ENCODE data around the gene IL1RAP. TPM values are rescaled to one million over a fixed set of nuclear protein-coding genes. Genes with fewer than 3 reads are reported as not detected.

The IL1RAP gene
- total and polyA plus RNA-seq, 2 experiments from 2014 or later = 3.6 to 5.0 TPM

DNA sequence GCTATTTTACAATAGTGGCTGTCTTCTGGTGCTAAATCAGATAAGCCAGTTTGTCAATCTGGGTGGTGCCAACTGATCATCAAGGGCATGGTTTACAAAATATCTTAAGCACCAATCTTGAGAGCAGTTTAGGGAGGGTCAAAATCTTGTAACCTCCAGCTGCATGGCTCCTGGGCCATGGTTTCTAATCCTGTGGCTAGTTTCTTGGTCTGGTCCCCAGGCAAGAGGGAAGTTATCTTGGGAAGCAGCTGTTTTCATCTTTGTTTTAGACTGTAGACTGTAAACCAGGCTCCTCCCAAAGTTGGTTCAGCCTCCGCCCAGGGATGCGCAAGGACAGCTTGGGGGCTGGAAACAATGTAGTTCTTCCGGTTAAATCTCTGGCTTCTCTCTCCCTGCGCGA, 166.8 kb downstream of the IL1RAP start:
- Histone ChIP-seq H3K4me3 (no peak overlapping the region), H4K20me1 (replicated peaks; ENCODE audit: insufficient read depth) (no peaks in the 10 kb centered on the region), H3K9me2 (ENCODE audit: insufficient read depth) (no peaks in the 10 kb centered on the region), H3K79me2 (replicated peaks; ENCODE audit: insufficient read depth) (no peaks in the 10 kb centered on the region), H3K27me3 (ENCODE audit: insufficient read depth) (no peaks in the 10 kb centered on the region), H3K36me3 (ENCODE audit: insufficient read depth) (no peaks in the 10 kb centered on the region), H3K27ac (ENCODE audit: low read depth) (no peak overlapping the region), H3K4me2 (no peak overlapping the region), H3K4me1 (ENCODE audit: insufficient read depth) (peaks cover 4% of the 10 kb centered on the region; the same call in 1 of the 2 replicates), H2AFZ (peak overlapping the region; percentile 79), H3F3A (replicated peaks; ENCODE audit: low read depth) (no peaks in the 10 kb centered on the region)
- no peak overlapping the region for H3K4me3 Mint-ChIP-seq
- no peak for ATAC-seq
- no peaks in the 10 kb centered on the region; the same call in 2 of the 3 replicates for H3K4me1 Mint-ChIP-seq
- no peaks in the 10 kb centered on the region for H3K27me3 Mint-ChIP-seq (ENCODE audit: insufficient read depth, low read depth, poor library complexity)
- H3K27ac Mint-ChIP-seq = no peak overlapping the region
- peaks cover 10% of the 10 kb centered on the region for H3K9me3 Mint-ChIP-seq
- TF ChIP-seq STAT1 (IDR thresholded peaks at IDR 0.05; ENCODE audit: unreplicated experiment) (no peak), REST (IDR thresholded peaks at IDR 0.05; ENCODE audit: unreplicated experiment) (no peak), EZH2 (IDR thresholded peaks at IDR 0.05; ENCODE audit: low read depth, unreplicated experiment) (no peak), ETS1 (IDR thresholded peaks at IDR 0.05) (no peak)
- TF ChIP-seq, protein P1, sequence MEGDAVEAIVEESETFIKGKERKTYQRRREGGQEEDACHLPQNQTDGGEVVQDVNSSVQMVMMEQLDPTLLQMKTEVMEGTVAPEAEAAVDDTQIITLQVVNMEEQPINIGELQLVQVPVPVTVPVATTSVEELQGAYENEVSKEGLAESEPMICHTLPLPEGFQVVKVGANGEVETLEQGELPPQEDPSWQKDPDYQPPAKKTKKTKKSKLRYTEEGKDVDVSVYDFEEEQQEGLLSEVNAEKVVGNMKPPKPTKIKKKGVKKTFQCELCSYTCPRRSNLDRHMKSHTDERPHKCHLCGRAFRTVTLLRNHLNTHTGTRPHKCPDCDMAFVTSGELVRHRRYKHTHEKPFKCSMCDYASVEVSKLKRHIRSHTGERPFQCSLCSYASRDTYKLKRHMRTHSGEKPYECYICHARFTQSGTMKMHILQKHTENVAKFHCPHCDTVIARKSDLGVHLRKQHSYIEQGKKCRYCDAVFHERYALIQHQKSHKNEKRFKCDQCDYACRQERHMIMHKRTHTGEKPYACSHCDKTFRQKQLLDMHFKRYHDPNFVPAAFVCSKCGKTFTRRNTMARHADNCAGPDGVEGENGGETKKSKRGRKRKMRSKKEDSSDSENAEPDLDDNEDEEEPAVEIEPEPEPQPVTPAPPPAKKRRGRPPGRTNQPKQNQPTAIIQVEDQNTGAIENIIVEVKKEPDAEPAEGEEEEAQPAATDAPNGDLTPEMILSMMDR (conservative IDR thresholded peaks at IDR 0.05; ENCODE audit: low read depth in 2 of 2) = no peak
- H3K36me3 Mint-ChIP-seq (ENCODE audit: low read depth) = peaks cover 6% of the 10 kb centered on the region; the same call in 2 of the 3 replicates
- no peak for DNase-seq (ENCODE audit: low spot score)

- H3K27me3 ChIP-seq (ENCODE audit: insufficient read depth) = no peaks in the 10 kb centered on the region
- H3K4me1 ChIP-seq (ENCODE audit: insufficient read depth) = peaks cover 4% of the 10 kb centered on the region; the same call in 1 of the 2 replicates
- no peaks in the 10 kb centered on the region for H3K36me3 ChIP-seq (ENCODE audit: insufficient read depth)
- no peak for DNase-seq (ENCODE audit: low spot score)
- H3K9me2 ChIP-seq (ENCODE audit: insufficient read depth) = no peaks in the 10 kb centered on the region
- Mint-ChIP-seq H3K4me1 (no peaks in the 10 kb centered on the region; the same call in 2 of the 3 replicates), H3K4me3 (no peak overlapping the region), H3K36me3 (ENCODE audit: low read depth) (no peaks in the 10 kb centered on the region), H3K27ac (no peak overlapping the region), H3K27me3 (ENCODE audit: insufficient read depth, low read depth, poor library complexity) (no peaks in the 10 kb centered on the region), H3K9me3 (no peaks in the 10 kb centered on the region; the same call in 2 of the 3 replicates)
- no peak for ATAC-seq
- H3K4me3 ChIP-seq = no peak overlapping the region
- no peaks in the 10 kb centered on the region for H3K79me2 ChIP-seq (replicated peaks; ENCODE audit: insufficient read depth)
- H4K20me1 ChIP-seq (replicated peaks; ENCODE audit: insufficient read depth) = no peaks in the 10 kb centered on the region
- no peak overlapping the region for H2AFZ ChIP-seq
- H3K27ac ChIP-seq (ENCODE audit: low read depth) = no peak overlapping the region
- H3F3A ChIP-seq (replicated peaks; ENCODE audit: low read depth) = no peaks in the 10 kb centered on the region
- H3K4me2 ChIP-seq = no peak overlapping the region
- TF ChIP-seq ETS1 (IDR thresholded peaks at IDR 0.05) (no peak), NANOG (IDR thresholded peaks at IDR 0.05; ENCODE audit: borderline replicate concordance) (no peak), JUNB (IDR thresholded peaks at IDR 0.05; ENCODE audit: unreplicated experiment) (no peak), REST (IDR thresholded peaks at IDR 0.05; ENCODE audit: unreplicated experiment) (no peak), ZNF331 (CRISPR knock-in tag; IDR thresholded peaks at IDR 0.05; ENCODE audit: low read depth) (no peak), ZNF114 (CRISPR knock-in tag; IDR thresholded peaks at IDR 0.05) (no peak), EZH2phosphoT487 (IDR thresholded peaks at IDR 0.05; ENCODE audit: unreplicated experiment) (no peak)
- TF ChIP-seq, protein P1 (conservative IDR thresholded peaks at IDR 0.05; ENCODE audit: low read depth in 2 of 2) = no peak
Measured at GRCh38 chr3:190684776-190685175, 170.9 kb downstream of the IL1RAP start.
